Measurements from ENCODE around the gene TMEFF2.

DNA sequence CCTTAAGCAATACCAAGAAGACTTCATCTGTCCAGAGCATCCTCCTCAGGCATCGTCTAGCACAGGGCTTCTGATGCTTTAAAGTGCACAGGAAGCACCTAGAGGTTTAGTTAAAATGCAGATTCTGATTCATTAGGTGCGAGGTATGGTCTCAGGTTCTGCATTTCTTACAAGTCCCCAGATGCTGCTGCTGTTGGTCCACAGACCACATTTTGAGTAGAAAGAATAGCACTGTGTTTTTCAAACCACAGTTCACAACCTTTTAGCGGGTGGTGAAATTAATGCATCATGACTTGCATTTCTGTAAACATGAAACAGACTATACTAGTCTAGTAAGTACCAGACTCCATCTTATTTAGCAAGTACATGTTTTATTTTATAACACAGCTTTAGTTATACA is 134.6 kb downstream of the TMEFF2 start:
- no peak for TF ChIP-seq ZNF76 (tag by site-specific recombination; IDR thresholded peaks at IDR 0.05; ENCODE audit: borderline replicate concordance, low read depth)
- TF ChIP-seq, protein P1, sequence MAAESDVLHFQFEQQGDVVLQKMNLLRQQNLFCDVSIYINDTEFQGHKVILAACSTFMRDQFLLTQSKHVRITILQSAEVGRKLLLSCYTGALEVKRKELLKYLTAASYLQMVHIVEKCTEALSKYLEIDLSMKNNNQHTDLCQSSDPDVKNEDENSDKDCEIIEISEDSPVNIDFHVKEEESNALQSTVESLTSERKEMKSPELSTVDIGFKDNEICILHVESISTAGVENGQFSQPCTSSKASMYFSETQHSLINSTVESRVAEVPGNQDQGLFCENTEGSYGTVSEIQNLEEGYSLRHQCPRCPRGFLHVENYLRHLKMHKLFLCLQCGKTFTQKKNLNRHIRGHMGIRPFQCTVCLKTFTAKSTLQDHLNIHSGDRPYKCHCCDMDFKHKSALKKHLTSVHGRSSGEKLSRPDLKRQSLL (tag by site-specific recombination; IDR thresholded peaks at IDR 0.05), result no peak
- TF ChIP-seq, protein P2, sequence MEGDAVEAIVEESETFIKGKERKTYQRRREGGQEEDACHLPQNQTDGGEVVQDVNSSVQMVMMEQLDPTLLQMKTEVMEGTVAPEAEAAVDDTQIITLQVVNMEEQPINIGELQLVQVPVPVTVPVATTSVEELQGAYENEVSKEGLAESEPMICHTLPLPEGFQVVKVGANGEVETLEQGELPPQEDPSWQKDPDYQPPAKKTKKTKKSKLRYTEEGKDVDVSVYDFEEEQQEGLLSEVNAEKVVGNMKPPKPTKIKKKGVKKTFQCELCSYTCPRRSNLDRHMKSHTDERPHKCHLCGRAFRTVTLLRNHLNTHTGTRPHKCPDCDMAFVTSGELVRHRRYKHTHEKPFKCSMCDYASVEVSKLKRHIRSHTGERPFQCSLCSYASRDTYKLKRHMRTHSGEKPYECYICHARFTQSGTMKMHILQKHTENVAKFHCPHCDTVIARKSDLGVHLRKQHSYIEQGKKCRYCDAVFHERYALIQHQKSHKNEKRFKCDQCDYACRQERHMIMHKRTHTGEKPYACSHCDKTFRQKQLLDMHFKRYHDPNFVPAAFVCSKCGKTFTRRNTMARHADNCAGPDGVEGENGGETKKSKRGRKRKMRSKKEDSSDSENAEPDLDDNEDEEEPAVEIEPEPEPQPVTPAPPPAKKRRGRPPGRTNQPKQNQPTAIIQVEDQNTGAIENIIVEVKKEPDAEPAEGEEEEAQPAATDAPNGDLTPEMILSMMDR (tag by site-specific recombination; IDR thresholded peaks at IDR 0.05), result no peak
- TF ChIP-seq ZBTB21 (tag by site-specific recombination; IDR thresholded peaks at IDR 0.05), result no peak

All from HEK293 (cell line).